Fibroblast of villous mesenchyme (primary cell): Measurements from ENCODE around the gene SELPLG. TPM values are rescaled to one million over a fixed set of nuclear protein-coding genes. Genes with fewer than 3 reads are reported as not detected.

Source experiments
- DNase-seq: peaks from one replicate; pipeline ENCODE4 v3.0.0-alpha.2; 2010; ENCODE audit warnings: low read depth
- H3K4me3 ChIP-seq: 2 replicates; pipeline ENCODE4 v1.5.1; 2011; ENCODE audit warnings: low read depth, mild to moderate bottlenecking, low read length
- CTCF ChIP-seq: IDR thresholded peaks from 2 replicates; pipeline ENCODE4 v1.5.1; 2012; ENCODE audit warnings: low read depth, mild to moderate bottlenecking, low read length; ENCODE audit not compliant: insufficient read depth
- total RNA-seq: library from RNA; depleted of rRNA; stranded (reverse); fragments of >200 nt; gene quantifications from 2 replicates; pipeline ENCODE4 v1.2.3, GENCODE V29; 2012

The SELPLG gene
- total RNA-seq, 1 donor, result 2.2 TPM

- peak overlapping the region; percentile 74 for H3K4me3 ChIP-seq
Measured at GRCh38 chr12:108598553-108599250, 35.0 kb downstream of the SELPLG start.

DNA sequence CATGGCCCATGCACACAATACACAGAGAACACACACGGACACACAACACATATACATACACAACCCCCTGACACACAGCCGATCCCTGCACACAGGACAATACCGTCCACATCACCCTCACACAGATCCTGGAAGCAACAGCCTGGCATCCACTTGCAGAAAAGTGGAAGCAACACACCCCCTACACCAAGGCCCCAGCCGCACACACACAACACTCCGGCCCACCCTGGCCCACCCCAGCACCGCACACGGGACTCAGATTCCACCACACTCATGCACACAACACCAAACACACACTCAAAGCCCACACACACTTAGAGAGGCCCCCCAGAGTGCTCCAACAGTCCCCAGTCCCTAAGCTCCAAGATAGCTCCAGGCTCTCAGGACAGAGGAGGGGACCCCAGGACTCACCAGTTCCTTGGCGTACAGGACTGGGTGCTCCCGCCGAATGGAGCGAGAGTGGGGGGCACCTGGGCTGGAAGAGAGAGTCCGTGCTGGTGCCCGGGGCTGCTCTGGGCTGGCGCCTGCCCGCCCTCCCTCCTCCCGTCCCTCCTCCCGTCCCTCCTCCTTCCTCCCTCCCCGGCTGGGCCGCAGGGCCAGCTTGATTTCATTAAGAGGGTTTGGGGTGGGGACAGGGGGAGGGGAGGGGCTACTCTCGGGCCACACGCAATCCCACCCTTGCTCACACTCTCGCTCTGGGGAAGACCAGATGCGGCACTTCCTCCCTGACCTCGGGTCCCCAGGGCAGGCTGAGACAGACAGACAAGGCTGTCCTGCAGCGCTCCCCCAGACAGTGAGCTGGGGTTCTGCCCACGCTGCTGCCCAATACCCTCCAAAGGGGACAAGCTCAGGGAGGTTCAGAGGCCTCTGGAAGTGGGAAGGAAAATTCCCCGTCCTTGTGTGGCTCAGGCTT is 35.9 kb downstream of the SELPLG start, which contains the start of gene TMEM119:
TSS of gene TMEM119 (minus strand) at position 526 of the 913 bp plus-strand sequence. CDS start 5,701 bp downstream, outside the sequence.
- DNase-seq, result peak; percentile 85
- TF ChIP-seq CTCF, result no peak
- peak within 1 kb of the TSS; percentile 74 for H3K4me3 ChIP-seq

More at GRCh38 chr12:108598553-108599250, 35.0 kb downstream of the SELPLG start:
- DNase-seq, result no peak
- no peak for TF ChIP-seq CTCF

GRCh38 chr12:108596854-108597558 is 36.7 kb downstream of the SELPLG start:
- peak overlapping the region; percentile 74 for H3K4me3 ChIP-seq
- no peak for TF ChIP-seq CTCF
- no peak for DNase-seq

DNA sequence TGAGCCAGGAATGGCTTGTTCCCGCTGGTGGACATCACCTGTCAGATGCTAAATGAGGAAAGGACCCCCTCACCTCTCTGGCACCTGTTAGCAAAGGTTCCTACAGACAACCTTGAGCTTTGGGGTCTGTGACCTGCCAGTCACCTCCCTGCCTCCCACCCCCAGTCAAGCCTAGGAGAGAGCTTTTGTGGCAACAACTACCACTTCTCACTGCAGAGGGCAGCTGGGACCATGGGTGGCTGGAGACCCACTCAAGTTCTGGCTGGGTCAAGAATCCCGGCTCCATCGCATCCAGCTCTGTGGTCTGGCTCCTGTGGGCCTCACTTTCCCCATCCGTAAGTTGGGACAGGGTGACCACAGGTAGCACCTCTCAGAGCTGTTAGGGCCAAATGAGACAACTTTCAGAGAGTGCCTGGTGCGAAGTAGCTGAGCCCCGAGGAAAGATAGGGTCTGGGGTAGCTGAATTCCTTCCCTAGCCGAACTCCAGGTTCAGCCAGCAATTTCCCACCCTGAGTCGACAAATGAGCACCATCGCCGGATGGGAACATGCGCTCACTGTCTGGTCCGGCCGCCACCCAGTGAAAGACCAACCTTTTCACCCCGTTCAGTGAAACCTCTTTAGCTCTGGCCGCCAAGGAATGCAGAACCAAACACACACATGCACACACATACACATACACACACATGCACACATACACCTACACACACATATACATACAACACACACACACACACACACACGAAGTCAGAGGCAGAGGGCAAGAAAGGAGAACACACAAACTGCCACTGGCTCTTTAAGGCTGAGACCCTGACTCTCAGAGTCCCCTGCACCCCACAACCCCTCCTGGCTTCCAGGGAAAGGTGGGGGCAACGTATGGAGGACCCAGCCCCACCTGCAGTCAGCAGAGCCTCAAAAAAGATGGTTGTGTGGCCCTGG is 37.7 kb downstream of the SELPLG start:
- peak overlapping the region; percentile 74 for H3K4me3 ChIP-seq
- DNase-seq, result no peak
- no peak for TF ChIP-seq CTCF

DNA sequence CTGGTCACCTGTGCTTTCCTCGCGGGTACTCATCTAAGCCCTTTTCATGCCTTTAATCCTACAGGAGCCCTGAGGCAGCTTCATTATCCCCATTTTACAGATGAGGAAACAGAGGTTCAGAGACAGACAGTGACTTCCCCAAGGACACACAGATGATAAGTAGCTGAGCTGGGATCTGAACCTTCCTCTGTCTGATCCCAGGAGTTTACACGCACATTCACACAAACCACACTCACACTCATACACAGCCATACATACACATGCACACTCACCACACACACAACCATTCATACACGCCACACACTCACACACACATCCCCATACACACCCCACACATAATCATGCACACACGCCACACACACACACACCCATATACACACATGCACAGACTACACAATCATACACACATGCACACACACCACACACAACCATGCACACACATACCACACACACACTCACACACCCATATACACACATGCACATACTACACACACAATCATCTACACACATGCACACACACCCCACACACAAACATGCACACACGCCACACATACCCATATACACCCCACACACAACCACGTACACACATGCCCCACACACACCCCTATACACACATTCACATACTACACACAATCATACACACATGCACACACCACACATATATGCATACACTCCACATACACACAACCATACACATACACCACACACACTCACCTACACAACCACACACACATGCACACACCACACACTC is 38.6 kb downstream of the SELPLG start:
- peak overlapping the region; percentile 74 for H3K4me3 ChIP-seq
- no peak for DNase-seq
- no peak for TF ChIP-seq CTCF
